Prostate gland (tissue), 2 donors: Measurements from ENCODE around the gene TMTC2. TPM values are rescaled to one million over a fixed set of nuclear protein-coding genes. Genes with fewer than 3 reads are reported as not detected.

Source experiments
- DNase-seq: peaks from one replicate; pipeline ENCODE4 v3.0.0-alpha.2; 2019; ENCODE audit warnings: low spot score
- H3K27ac ChIP-seq, 2 donors: fragments of 200-600 bp; sonication (generic); 2 replicates each; pipeline ENCODE4 v1.5.1; 2017 to 2019
- H3K27me3 ChIP-seq: fragments of 200-600 bp; sonication (generic); replicated peaks from 2 replicates; pipeline ENCODE4 v1.5.1; 2019; ENCODE audit not compliant: insufficient read depth
- H3K36me3 ChIP-seq, 2 donors: fragments of 200-600 bp; sonication (generic); 1 replicate in 1 of 2; 2 replicates in 1 of 2; pipeline versions ENCODE4 v1.5.1 to v1.8.1; 2017 to 2019
- H3K4me1 ChIP-seq: fragments of 200-600 bp; sonication (generic); replicated peaks from 2 replicates; pipeline ENCODE4 v1.5.1; 2019
- H3K4me3 ChIP-seq, 2 donors: fragments of 200-600 bp; sonication (generic); 2 replicates each; pipeline ENCODE4 v1.5.1; 2017 to 2019
- H3K9me3 ChIP-seq: fragments of 200-600 bp; sonication (generic); 2 replicates; pipeline ENCODE4 v1.5.1; 2017
- POLR2A ChIP-seq: fragments of 450-650 bp; IDR thresholded peaks from one replicate; pipeline ENCODE4 v1.6.1; 2016; ENCODE audit warnings: antibody characterized with exemption, mild to moderate bottlenecking
- POLR2AphosphoS5 ChIP-seq: sonication (generic); formaldehyde crosslinking; IDR thresholded peaks from one replicate; pipeline ENCODE4 v1.6.1; 2017; ENCODE audit warnings: antibody characterized with exemption
- WGBS: methylation state at CpG from one replicate; pipeline ENCODE4 v1.1.5; 2018; 5-methylcytosine and 5-hydroxymethylcytosine counted together
- intact Hi-C: fragments of 100-400 bp; cut with DNase I; formaldehyde crosslinking; loops from one replicate; pipeline ENCODE4 v1.14.2; 2022
- total RNA-seq, 2 donors: library from RNA; depleted of rRNA; stranded (reverse); fragments of >200 nt; gene quantifications; one replicate each; pipeline ENCODE4 v1.1.0, GENCODE V29; 2016
- TF ChIP-seq, protein P1 (sequence below), 4 experiments: fragments of 200-600 bp in 2 of 4; fragments of 450-650 bp in 2 of 4; sonication (generic) in 2 of 4; IDR thresholded peaks; 1 replicate in 3 of 4; 2 replicates in 1 of 4; pipeline ENCODE4 v1.5.1; 2016 to 2019; ENCODE audit warnings: antibody characterized with exemption in 4 of 4, mild to moderate bottlenecking in 2 of 4, moderate library complexity in 2 of 4

TMTC2 gene
- total RNA-seq, 2 donors from 2014 or later = 19.0 to 30.7 TPM

DNA sequence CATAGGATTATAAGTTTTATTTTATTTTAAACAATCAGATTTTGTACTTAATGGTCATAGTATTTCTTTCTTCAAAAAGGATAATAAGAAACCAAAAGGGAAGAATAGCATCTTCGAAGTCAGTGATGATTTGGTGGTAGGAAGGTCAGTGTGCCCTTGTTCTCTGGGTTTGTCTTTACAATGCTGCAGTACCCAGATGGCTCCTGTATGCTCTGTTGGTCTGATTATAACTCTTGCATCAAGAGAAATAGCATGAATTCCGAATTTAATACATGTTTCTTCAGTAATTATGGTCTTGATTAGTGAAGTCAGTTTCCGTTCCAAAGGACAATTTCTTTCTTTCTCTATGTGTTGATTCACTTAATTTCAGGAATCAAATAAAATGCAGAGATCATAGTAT is 180.2 kb downstream of the TMTC2 start:
- Histone ChIP-seq H3K9me3 (no peaks in the 10 kb centered on the region), H3K4me1 (no peaks in the 10 kb centered on the region), H3K27me3 (no peaks in the 10 kb centered on the region), H3K4me3 (no peak overlapping the region), H3K27ac (no peak overlapping the region), H3K36me3 (no peaks in the 10 kb centered on the region)
- DNase-seq = no peak
- no peak for TF ChIP-seq POLR2A
- TF ChIP-seq, protein P1, sequence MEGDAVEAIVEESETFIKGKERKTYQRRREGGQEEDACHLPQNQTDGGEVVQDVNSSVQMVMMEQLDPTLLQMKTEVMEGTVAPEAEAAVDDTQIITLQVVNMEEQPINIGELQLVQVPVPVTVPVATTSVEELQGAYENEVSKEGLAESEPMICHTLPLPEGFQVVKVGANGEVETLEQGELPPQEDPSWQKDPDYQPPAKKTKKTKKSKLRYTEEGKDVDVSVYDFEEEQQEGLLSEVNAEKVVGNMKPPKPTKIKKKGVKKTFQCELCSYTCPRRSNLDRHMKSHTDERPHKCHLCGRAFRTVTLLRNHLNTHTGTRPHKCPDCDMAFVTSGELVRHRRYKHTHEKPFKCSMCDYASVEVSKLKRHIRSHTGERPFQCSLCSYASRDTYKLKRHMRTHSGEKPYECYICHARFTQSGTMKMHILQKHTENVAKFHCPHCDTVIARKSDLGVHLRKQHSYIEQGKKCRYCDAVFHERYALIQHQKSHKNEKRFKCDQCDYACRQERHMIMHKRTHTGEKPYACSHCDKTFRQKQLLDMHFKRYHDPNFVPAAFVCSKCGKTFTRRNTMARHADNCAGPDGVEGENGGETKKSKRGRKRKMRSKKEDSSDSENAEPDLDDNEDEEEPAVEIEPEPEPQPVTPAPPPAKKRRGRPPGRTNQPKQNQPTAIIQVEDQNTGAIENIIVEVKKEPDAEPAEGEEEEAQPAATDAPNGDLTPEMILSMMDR (IDR thresholded peaks at IDR 0.05) = no peak
- no peak for TF ChIP-seq POLR2AphosphoS5
- intact Hi-C loops = no loop called here
- 92% methylated on average over 3 of the region's 3 CpGs for WGBS

DNA sequence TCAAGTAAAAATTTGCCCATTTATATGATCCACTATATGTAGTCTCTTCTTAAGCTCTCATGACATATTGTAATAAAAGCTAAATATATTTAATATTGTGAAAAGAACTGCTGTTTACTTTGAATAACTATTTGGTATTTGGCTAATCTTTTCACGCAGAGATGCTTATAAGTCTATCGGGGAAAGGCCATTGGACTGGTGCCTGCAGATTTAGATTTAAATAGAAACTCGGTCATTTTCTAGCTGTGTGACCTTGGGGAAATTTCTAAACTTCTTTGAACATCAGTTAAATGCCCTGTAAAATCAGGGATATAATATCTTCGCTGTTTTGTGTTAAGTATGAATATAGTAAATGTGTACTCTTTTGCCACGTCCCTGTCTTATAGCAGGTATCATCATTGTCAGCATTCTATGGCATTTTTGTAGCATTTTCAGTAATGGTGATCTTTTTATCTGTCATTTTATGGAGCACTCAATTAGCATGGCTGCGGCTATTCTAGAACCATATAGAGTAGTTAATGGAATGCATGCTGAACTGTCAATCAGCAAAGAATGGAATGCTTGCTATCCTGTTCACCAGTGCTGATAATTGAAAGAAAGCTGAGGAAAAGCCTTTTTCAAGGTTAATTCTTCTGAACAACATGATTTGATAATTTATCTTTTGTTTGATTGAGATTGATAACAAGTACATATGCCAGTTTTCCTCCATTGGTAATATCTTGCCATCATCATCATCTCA is 181.2 kb downstream of the TMTC2 start:
- WGBS = 85% methylated on average over 6 of the region's 6 CpGs
- no peaks in the 10 kb centered on the region for H3K27me3 ChIP-seq
- TF ChIP-seq, protein P1 (IDR thresholded peaks at IDR 0.05) = no peak
- TF ChIP-seq POLR2AphosphoS5 = no peak
- TF ChIP-seq POLR2A = no peak
- H3K27ac ChIP-seq = no peak overlapping the region
- H3K4me3 ChIP-seq = no peak overlapping the region
- H3K36me3 ChIP-seq = no peaks in the 10 kb centered on the region
- no peaks in the 10 kb centered on the region for H3K4me1 ChIP-seq
- intact Hi-C loops = no loop called here
- no peak for DNase-seq
- H3K9me3 ChIP-seq = no peaks in the 10 kb centered on the region

DNA sequence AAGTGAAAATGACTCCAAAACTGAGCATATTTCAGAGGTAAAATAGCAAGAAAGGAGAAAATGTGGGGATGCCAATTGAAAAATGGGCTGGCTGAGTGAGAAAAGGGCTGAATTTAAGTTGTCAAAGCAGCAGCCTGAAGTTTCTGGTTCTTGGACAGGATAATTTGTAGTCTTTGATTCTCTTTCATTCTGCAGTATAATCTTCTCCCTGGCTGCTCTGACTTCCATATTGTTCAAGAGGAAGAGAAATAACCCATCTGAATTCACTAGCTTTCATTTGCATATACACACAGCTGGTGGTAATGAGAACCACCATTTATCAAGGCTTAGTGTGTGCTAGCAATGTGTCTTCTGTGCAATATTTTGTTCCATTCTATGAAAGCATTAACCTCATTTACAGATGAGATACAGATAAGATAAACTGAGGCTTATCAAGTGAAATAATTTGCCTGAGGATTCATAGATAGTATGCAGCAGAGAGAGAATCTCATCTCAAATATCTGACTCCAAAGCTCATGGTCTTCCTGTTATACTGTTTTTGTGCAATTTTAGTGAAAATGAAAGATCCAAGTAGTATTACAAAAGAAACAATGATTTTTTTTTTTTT is 184.2 kb downstream of the TMTC2 start:
- H3K4me1 ChIP-seq = no peaks in the 10 kb centered on the region
- intact Hi-C loops = no loop called here
- H3K36me3 ChIP-seq = no peaks in the 10 kb centered on the region
- H3K9me3 ChIP-seq = no peaks in the 10 kb centered on the region
- TF ChIP-seq, protein P1 (IDR thresholded peaks at IDR 0.05) = no peak
- TF ChIP-seq POLR2A (no peak), POLR2AphosphoS5 (no peak)
- H3K4me3 ChIP-seq = no peak overlapping the region
- DNase-seq = no peak
- no peak overlapping the region for H3K27ac ChIP-seq
- no peaks in the 10 kb centered on the region for H3K27me3 ChIP-seq

DNA sequence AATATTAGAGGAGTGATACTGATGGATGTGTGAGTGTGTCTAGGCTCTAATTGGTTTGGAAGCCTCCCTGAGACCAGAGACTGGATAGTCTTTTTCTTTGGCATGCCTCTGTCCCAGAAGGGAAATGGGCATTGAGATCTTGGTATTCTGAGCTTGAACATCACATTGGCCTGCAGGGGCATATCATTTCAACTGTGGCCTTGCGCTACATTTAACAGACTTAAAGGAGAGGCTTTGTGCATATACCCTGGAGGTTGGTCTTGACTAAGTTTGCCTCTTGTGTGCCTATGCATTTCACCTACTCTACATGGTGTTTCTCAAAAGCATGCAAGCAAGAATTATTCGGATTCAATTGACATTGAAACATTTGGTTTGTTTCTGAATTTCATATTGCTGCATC is 185.4 kb downstream of the TMTC2 start:
- Histone ChIP-seq H3K36me3 (no peaks in the 10 kb centered on the region), H3K27me3 (no peaks in the 10 kb centered on the region), H3K27ac (no peak overlapping the region), H3K9me3 (no peaks in the 10 kb centered on the region), H3K4me1 (no peaks in the 10 kb centered on the region), H3K4me3 (no peak overlapping the region)
- intact Hi-C loops = no loop called here
- 93% methylated on average over 2 of the region's 2 CpGs for WGBS
- no peak for DNase-seq
- TF ChIP-seq POLR2A (no peak), POLR2AphosphoS5 (no peak)
- TF ChIP-seq, protein P1 (IDR thresholded peaks at IDR 0.05) = no peak

DNA sequence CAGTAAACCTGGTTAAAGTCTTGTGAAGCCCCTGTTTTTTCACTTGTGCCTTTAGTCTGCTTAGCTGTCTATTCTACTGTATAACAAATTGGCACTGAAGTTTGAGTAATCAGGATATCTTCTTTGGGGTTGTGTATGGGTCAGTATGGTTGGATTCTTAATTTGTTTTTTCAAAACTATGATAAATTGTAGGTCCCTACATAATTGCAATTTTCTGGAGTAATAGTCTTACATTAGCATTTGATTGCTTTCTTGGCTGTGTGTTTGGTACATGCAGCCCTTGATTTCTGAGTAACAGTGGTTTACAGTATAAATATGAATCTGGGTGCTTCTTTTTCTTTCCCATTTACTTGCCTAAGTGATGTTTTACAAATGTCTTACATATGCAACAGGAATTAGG is 186.6 kb downstream of the TMTC2 start:
- intact Hi-C loops = no loop called here
- no peaks in the 10 kb centered on the region for H3K36me3 ChIP-seq
- H3K4me1 ChIP-seq = no peaks in the 10 kb centered on the region
- DNase-seq = no peak
- H3K4me3 ChIP-seq = no peak overlapping the region
- TF ChIP-seq POLR2AphosphoS5 (no peak), POLR2A (no peak)
- TF ChIP-seq, protein P1 (IDR thresholded peaks at IDR 0.05) = no peak
- H3K27ac ChIP-seq = no peak overlapping the region
- H3K27me3 ChIP-seq = no peaks in the 10 kb centered on the region
- no peaks in the 10 kb centered on the region for H3K9me3 ChIP-seq
